ENCODE results near the gene SMAD6.

SMAD6 gene

DNA sequence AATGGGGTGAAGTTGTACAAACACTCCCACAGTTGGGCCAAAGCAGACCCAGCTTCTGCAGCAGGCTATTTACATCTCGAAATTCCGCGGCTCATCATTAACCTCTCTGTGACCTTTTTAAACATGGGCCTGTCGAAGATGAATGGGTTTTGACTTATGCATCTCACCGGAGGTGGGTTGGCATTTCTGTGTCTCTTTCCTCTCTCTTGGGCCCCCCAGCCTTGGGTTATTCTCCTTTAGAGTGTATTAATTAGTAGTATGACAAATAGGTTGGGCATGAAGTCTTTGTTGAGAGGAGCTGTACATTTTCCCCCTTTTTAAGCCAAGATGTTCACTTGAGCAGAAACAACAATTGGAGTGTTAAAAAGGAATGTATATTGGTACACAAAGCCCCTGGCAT is 9.8 kb downstream of the SMAD6 start:
- no peak overlapping the region for H3K9ac ChIP-seq (ENCODE audit: low read length)
- no peak overlapping the region for H3K27ac ChIP-seq (ENCODE audit: low read depth, low read length)
- H3K27me3 ChIP-seq (ENCODE audit: control insufficient read depth, insufficient read depth, low read length), result no peaks in the 10 kb centered on the region
- no peak overlapping the region for H3K4me3 ChIP-seq (ENCODE audit: low read depth, low read length)
- H3K9me3 ChIP-seq (ENCODE audit: control insufficient read depth, insufficient read depth, low read depth, low read length), result no peaks in the 10 kb centered on the region
- peaks cover 18% of the 10 kb centered on the region; the same call in 1 of the 2 replicates for H3K36me3 ChIP-seq (ENCODE audit: control insufficient read depth, insufficient read depth, low read length)
- peaks cover 31% of the 10 kb centered on the region for H3K4me1 ChIP-seq (ENCODE audit: control insufficient read depth, insufficient read depth, low read length)

DNA sequence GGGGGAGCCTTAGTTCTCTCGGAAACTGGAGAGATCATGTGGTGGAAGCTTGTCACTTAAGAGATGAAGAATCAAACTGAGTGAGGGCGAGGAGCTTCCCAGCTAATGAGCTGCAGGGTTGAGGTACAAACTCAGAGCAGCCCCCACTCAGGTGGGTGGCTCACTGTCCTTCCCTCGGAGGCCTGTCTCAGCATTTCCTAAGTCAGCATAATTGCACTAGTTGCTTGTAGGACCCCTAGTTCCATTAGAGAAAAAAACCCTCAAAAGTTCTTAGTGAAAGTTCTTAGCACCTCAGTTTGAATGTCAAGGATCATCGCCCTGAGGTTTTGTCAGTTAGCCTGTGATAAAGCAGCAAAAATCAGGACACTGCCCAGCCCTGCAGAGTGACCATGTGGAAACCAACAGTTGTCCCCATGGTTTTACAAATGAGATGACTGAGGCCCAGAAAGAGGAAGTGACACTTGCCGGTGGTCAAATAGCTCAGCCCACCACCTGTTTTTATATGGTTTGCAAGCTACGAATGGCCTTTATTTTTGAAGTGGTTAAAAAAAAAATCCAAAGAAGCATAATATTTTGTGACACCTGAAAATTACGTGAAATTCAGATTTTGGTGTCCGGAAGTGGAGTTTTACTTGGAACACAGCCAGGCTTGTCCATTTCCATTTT is 11.9 kb downstream of the SMAD6 start:
- no peak overlapping the region for H3K4me3 ChIP-seq (ENCODE audit: low read depth, low read length)
- no peaks in the 10 kb centered on the region for H3K27me3 ChIP-seq (ENCODE audit: control insufficient read depth, insufficient read depth, low read length)
- H3K27ac ChIP-seq (ENCODE audit: low read depth, low read length), result no peak overlapping the region
- peaks cover 39% of the 10 kb centered on the region; the same call in 1 of the 2 replicates for H3K36me3 ChIP-seq (ENCODE audit: control insufficient read depth, insufficient read depth, low read length)
- H3K9ac ChIP-seq (ENCODE audit: low read length), result no peak overlapping the region
- H3K4me1 ChIP-seq (ENCODE audit: control insufficient read depth, insufficient read depth, low read length), result peaks cover 24% of the 10 kb centered on the region
- no peaks in the 10 kb centered on the region for H3K9me3 ChIP-seq (ENCODE audit: control insufficient read depth, insufficient read depth, low read depth, low read length)

DNA sequence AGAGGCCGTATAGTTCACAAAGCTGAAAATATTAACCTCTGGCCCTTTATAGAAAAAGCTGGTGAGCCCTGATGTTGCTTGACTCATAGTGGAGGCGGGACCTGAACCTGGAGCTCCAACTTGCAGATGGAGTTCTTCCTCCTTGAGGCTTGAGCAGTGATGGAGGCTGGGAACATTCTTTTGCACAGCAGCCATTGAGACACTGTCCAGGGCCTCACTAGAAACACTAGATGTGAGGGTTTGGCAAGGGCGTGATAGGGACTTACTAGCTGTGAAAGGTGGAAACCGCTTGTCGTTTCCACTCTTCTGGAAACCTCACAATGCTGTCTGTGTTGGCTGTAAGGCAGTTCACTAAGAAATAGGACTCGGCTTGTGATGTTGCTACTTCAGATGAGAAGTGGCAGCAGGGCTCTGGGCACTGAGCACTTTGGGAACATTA is 12.5 kb downstream of the SMAD6 start:
- no peaks in the 10 kb centered on the region for H3K9me3 ChIP-seq (ENCODE audit: control insufficient read depth, insufficient read depth, low read depth, low read length)
- peaks cover 43% of the 10 kb centered on the region; the same call in 1 of the 2 replicates for H3K36me3 ChIP-seq (ENCODE audit: control insufficient read depth, insufficient read depth, low read length)
- H3K27me3 ChIP-seq (ENCODE audit: control insufficient read depth, insufficient read depth, low read length), result no peaks in the 10 kb centered on the region
- peaks cover 24% of the 10 kb centered on the region for H3K4me1 ChIP-seq (ENCODE audit: control insufficient read depth, insufficient read depth, low read length)
- H3K27ac ChIP-seq (ENCODE audit: low read depth, low read length), result no peak overlapping the region
- no peak overlapping the region for H3K4me3 ChIP-seq (ENCODE audit: low read depth, low read length)
- no peak overlapping the region for H3K9ac ChIP-seq (ENCODE audit: low read length)

DNA sequence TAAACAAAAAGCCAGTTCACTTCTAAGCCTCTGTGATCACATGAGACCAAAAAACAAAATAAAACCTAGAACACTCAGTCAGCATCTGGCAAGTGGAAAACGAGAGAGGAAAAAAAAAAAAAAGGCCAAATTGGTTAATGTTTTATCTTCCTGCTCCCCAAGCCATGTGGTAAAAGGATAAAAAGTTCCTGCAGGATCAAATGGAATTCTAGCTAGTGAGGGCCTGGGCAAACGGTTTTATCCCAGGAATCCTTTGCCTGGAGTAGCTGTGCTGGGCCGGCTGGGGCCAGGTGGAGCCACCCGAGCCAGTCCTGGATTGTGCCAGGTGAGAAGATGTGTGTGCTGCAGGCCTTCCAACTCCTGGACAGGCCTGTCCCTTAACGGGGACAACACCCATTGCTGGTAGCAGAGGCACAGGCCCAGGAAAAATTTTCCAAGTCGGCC is 13.2 kb downstream of the SMAD6 start:
- Histone ChIP-seq H3K27me3 (ENCODE audit: control insufficient read depth, insufficient read depth, low read length) (no peaks in the 10 kb centered on the region), H3K4me3 (ENCODE audit: low read depth, low read length) (no peak overlapping the region), H3K4me1 (ENCODE audit: control insufficient read depth, insufficient read depth, low read length) (peaks cover 24% of the 10 kb centered on the region), H3K9me3 (ENCODE audit: control insufficient read depth, insufficient read depth, low read depth, low read length) (no peaks in the 10 kb centered on the region), H3K27ac (ENCODE audit: low read depth, low read length) (peak overlapping the region; percentile 24; the same call in 1 of the 2 replicates), H3K36me3 (ENCODE audit: control insufficient read depth, insufficient read depth, low read length) (peaks cover 45% of the 10 kb centered on the region; the same call in 1 of the 2 replicates), H3K9ac (ENCODE audit: low read length) (no peak overlapping the region)

DNA sequence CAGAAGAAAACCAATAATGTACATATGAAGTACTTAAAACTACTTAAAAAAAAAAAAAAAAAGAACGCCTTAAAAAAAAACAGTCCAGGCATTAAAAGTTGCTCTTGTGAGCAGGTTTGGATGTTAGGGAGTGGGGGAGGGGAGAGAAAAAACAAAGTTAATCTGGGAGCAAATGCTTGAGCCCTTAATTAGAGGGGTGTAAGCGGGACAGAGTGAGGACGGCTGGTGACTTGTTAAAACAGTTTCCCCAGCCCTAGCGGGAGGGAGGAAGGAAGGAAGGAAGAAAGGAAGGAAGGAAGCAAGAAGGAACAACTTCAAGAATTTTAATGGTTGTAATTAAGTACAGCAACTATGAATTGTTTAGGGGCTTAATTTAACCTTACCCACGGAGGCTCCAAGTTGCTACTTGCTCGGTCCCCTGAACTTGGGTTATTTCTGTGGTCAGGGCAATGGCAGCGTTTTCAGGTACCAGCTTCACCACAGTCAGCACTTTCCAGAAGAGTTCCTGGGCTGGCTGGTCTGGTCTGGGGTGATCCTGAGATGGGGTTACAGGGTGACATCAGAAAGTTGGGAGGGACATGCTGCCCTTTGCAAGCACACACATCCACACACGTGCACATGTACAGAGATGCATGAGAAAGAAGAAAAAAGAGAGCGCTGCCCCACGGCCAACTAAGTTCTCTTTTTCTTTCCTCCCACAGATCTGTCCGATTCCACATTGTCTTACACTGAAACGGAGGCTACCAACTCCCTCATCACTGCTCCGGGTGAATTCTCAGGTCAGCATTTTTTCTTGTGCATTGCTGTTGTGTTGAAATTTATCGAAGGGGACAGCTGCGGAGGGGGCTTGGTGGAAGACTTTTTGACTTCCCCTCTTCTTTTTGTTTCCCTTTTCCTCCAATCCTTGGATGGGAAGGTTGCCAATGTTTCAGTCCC is 14.0 kb downstream of the SMAD6 start:
- no peak overlapping the region for H3K4me3 ChIP-seq (ENCODE audit: low read depth, low read length)
- peaks cover 24% of the 10 kb centered on the region for H3K4me1 ChIP-seq (ENCODE audit: control insufficient read depth, insufficient read depth, low read length)
- no peaks in the 10 kb centered on the region for H3K9me3 ChIP-seq (ENCODE audit: control insufficient read depth, insufficient read depth, low read depth, low read length)
- no peaks in the 10 kb centered on the region for H3K27me3 ChIP-seq (ENCODE audit: control insufficient read depth, insufficient read depth, low read length)
- H3K27ac ChIP-seq (ENCODE audit: low read depth, low read length), result no peak overlapping the region
- H3K36me3 ChIP-seq (ENCODE audit: control insufficient read depth, insufficient read depth, low read length), result peaks cover 45% of the 10 kb centered on the region; the same call in 1 of the 2 replicates
- H3K9ac ChIP-seq (ENCODE audit: low read length), result no peak overlapping the region

DNA sequence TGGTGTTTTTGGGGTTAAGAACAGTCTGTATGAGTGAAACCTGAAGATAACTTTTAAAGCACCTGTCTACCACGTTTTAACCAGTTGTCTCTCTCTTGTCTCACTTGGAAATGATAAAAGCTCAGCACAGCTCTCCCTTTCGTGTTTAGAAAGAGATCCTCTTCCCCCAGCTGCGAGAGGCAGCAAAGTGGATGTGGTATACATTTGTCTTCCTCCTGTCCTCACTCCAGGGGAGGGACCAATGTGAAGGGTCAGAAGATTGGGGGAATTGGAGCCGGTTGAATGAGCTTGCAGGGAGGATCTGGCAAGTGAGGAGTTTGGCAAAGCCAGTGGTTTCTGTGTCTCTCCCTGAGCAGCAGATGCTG is 14.6 kb downstream of the SMAD6 start:
- Histone ChIP-seq H3K27ac (ENCODE audit: low read depth, low read length) (no peak overlapping the region), H3K4me1 (ENCODE audit: control insufficient read depth, insufficient read depth, low read length) (peaks cover 28% of the 10 kb centered on the region), H3K4me3 (ENCODE audit: low read depth, low read length) (no peak overlapping the region), H3K27me3 (ENCODE audit: control insufficient read depth, insufficient read depth, low read length) (no peaks in the 10 kb centered on the region), H3K9me3 (ENCODE audit: control insufficient read depth, insufficient read depth, low read depth, low read length) (no peaks in the 10 kb centered on the region), H3K9ac (ENCODE audit: low read length) (no peak overlapping the region), H3K36me3 (ENCODE audit: control insufficient read depth, insufficient read depth, low read length) (peaks cover 52% of the 10 kb centered on the region; the same call in 1 of the 2 replicates)

DNA sequence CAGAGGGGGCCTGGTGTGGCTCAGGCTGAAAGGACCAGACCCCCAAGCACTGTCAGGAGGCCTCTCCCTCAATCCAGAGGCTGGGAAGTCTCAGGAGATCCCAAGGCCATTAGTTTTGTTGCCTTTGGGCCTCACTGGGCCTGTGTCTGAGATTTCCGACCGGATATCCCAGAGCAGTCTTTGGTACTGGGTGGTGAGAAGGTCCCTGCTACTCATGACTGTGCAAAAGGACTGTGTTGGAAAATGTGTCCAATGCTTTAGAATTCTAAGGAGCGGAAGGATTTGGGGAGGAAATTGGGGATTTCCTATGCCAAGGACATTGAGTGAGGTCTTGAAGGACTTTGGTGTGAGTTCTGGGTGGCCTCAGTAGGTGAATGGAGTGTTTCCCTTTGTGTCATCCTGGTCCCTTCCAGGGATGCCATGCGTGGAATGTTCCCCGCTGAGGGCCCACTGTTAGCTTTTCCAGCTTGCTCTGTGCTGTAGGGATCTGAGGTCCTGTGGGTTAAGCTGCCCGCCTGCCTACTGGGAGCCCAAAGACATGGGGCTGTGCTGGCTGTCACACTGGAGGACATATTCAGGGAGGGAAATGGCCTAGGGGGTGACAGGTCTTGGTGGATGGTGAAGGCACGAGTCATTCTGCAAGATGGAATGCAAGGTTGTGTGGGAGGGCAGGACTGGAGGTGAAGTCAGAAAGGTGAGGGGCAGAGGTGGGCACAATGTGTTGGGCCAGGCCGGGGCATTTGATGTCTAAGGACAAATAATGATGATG is 16.4 kb downstream of the SMAD6 start:
- Histone ChIP-seq H3K4me1 (ENCODE audit: control insufficient read depth, insufficient read depth, low read length) (peaks cover 41% of the 10 kb centered on the region), H3K27ac (ENCODE audit: low read depth, low read length) (no peak overlapping the region), H3K9ac (ENCODE audit: low read length) (no peak overlapping the region), H3K27me3 (ENCODE audit: control insufficient read depth, insufficient read depth, low read length) (no peaks in the 10 kb centered on the region), H3K36me3 (ENCODE audit: control insufficient read depth, insufficient read depth, low read length) (peaks cover 60% of the 10 kb centered on the region; the same call in 1 of the 2 replicates), H3K4me3 (ENCODE audit: low read depth, low read length) (no peak overlapping the region), H3K9me3 (ENCODE audit: control insufficient read depth, insufficient read depth, low read depth, low read length) (no peaks in the 10 kb centered on the region)

DNA sequence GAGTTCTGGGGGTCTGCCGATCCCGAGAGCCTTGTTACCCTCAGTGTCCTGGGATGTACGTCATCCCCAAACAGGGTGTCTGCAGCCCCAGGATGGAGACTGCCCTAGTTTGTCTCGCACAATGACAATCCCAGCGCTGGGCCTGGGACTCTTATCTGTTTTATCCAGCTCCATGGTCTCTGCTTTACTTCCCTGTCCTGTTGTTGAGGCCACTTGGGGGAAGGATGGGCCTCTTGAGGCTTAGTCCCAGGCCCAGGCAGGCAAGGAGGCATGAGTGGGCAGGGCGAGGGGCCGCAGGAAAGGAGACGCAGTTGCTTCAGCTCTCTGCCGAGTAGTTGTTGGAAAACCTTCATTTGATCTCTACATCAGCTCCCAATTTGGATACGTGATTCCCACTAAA is 17.4 kb downstream of the SMAD6 start:
- H3K27ac ChIP-seq (ENCODE audit: low read depth, low read length), result no peak overlapping the region
- H3K9ac ChIP-seq (ENCODE audit: low read length), result no peak overlapping the region
- no peaks in the 10 kb centered on the region for H3K27me3 ChIP-seq (ENCODE audit: control insufficient read depth, insufficient read depth, low read length)
- peaks cover 33% of the 10 kb centered on the region for H3K4me1 ChIP-seq (ENCODE audit: control insufficient read depth, insufficient read depth, low read length)
- H3K9me3 ChIP-seq (ENCODE audit: control insufficient read depth, insufficient read depth, low read depth, low read length), result no peaks in the 10 kb centered on the region
- peaks cover 55% of the 10 kb centered on the region; the same call in 1 of the 2 replicates for H3K36me3 ChIP-seq (ENCODE audit: control insufficient read depth, insufficient read depth, low read length)
- H3K4me3 ChIP-seq (ENCODE audit: low read depth, low read length), result no peak overlapping the region

DNA sequence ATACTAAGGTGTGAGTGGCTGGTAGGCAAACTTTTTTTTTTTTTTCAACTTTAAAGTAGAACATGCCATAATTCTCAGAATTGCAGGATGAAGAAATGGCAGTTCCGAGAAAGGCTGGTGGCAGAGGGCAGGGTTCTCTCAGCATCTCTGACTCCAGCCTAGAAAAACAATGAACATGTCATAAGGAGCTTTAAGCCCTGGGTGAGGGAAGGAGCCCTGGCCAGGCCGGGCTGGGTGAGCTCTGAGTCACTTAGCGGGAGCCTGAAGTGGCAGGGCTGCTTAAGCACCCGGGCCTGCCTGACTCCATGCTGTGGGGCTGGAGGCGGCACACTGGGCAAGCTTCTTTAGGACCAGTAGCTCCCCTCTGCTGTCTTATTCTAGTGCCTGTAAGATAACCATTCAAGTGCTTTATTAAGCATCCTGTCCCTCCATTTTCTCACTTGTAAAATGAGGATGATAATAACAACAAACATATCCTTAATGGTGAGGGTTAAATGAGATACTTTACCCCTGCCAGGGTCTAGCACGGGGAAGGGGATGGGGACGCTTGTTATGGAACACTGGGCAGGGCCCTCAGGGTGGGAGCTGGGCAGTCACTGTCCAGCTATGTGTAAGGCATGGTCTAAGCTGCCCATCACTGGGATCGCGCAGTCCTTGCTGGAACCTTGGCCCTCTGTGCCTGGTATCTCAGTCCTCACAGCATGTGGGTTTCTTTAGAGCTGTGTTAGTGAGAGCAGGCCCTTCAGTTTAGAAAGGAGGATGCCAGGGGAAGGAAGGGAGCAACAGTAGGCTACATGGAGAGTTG is 18.4 kb downstream of the SMAD6 start:
- H3K36me3 ChIP-seq (ENCODE audit: control insufficient read depth, insufficient read depth, low read length), result peaks cover 52% of the 10 kb centered on the region; the same call in 1 of the 2 replicates

DNA sequence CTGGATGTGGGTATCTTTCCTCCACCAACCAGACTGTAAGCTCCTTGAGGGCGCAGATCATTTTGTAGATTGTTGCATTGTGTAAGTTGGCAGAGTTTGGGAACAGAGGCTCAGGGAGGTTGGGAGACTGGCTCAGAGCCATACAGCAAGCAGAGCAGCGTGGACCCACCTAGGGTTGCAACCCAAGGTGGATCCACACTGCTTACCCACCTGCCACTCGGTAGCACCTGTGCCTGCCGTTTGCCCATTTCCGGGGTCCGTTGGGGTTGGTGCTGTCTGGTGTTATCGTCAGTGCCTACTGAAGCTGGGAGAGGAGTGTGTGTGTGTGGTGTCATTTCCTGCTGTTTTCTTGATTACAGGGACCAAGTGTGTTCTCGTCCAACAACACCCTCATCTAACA is 19.0 kb downstream of the SMAD6 start:
- H3K4me3 ChIP-seq (ENCODE audit: low read depth, low read length), result no peak overlapping the region
- H3K27ac ChIP-seq (ENCODE audit: low read depth, low read length), result no peak overlapping the region
- H3K36me3 ChIP-seq (ENCODE audit: control insufficient read depth, insufficient read depth, low read length), result peaks cover 51% of the 10 kb centered on the region; the same call in 1 of the 2 replicates
- H3K9me3 ChIP-seq (ENCODE audit: control insufficient read depth, insufficient read depth, low read depth, low read length), result no peaks in the 10 kb centered on the region
- H3K4me1 ChIP-seq (ENCODE audit: control insufficient read depth, insufficient read depth, low read length), result peaks cover 27% of the 10 kb centered on the region; the same call in 1 of the 2 replicates
- no peaks in the 10 kb centered on the region for H3K27me3 ChIP-seq (ENCODE audit: control insufficient read depth, insufficient read depth, low read length)
- no peak overlapping the region for H3K9ac ChIP-seq (ENCODE audit: low read length)

More for the DNA sequence above, 18.4 kb downstream of the SMAD6 start:
- no peaks in the 10 kb centered on the region for H3K27me3 ChIP-seq (ENCODE audit: control insufficient read depth, insufficient read depth, low read length)
- no peaks in the 10 kb centered on the region for H3K9me3 ChIP-seq (ENCODE audit: control insufficient read depth, insufficient read depth, low read depth, low read length)
- H3K4me3 ChIP-seq (ENCODE audit: low read depth, low read length), result no peak overlapping the region
- peaks cover 25% of the 10 kb centered on the region for H3K4me1 ChIP-seq (ENCODE audit: control insufficient read depth, insufficient read depth, low read length)
- no peak overlapping the region for H3K27ac ChIP-seq (ENCODE audit: low read depth, low read length)
- H3K9ac ChIP-seq (ENCODE audit: low read length), result no peak overlapping the region

All from HUES6 (cell line).